CD14-positive monocyte (primary cell): ENCODE results near the gene RCCD1. TPM values are rescaled to one million over a fixed set of nuclear protein-coding genes. Genes with fewer than 3 reads are reported as not detected.

Experiments used
- DNase-seq, 3 donors: peaks; one replicate each; pipeline ENCODE4 v3.0.0-alpha.2; 2011 to 2022
- H2AFZ ChIP-seq: 2 replicates; pipeline ENCODE4 v1.6.0; 2012; ENCODE audit warnings: mild to moderate bottlenecking, low read depth, low read length, inconsistent platforms; ENCODE audit not compliant: insufficient read depth, poor library complexity, severe bottlenecking
- H3K27ac ChIP-seq, 2 donors: 1 replicate in 1 of 2; 2 replicates in 1 of 2; pipeline ENCODE4 v1.5.1; 2012 to 2013; ENCODE audit warnings: low read length in 2 of 2, control low read depth in 1 of 2, inconsistent platforms in 1 of 2, low read depth in 1 of 2, mild to moderate bottlenecking in 1 of 2
- H3K27me3 ChIP-seq, 2 donors: one replicate each; pipeline versions ENCODE4 v1.6.0 to v1.6.1; 2011 to 2013; ENCODE audit warnings: low read length in 2 of 2; ENCODE audit not compliant: control insufficient read depth in 2 of 2, insufficient read depth in 2 of 2
- H3K36me3 ChIP-seq, 2 donors: replicated peaks in 1 of 2; 1 replicate in 1 of 2; 2 replicates in 1 of 2; pipeline versions ENCODE4 v1.5.1 to v1.6.1; 2012 to 2013; ENCODE audit warnings: low read length in 2 of 2, control low read depth in 1 of 2, inconsistent platforms in 1 of 2, mild to moderate bottlenecking in 1 of 2; ENCODE audit not compliant: insufficient read depth in 2 of 2, control insufficient read depth in 1 of 2
- H3K4me1 ChIP-seq, 2 donors: 1 replicate in 1 of 2; 2 replicates in 1 of 2; pipeline versions ENCODE4 v1.5.1 to v1.6.1; 2012 to 2013; ENCODE audit warnings: low read length in 2 of 2, control low read depth in 1 of 2, inconsistent platforms in 1 of 2, mild to moderate bottlenecking in 1 of 2, moderate library complexity in 1 of 2; ENCODE audit not compliant: insufficient read depth in 2 of 2, control insufficient read depth in 1 of 2
- H3K4me2 ChIP-seq: replicated peaks from 2 replicates; pipeline ENCODE3; 2012; ENCODE audit warnings: low read length, moderate library complexity, mild to moderate bottlenecking; ENCODE audit not compliant: poor library complexity, severe bottlenecking; ENCODE audit errors: extremely low read depth
- H3K4me3 ChIP-seq, 3 experiments: fragments of 200-600 bp in 1 of 3; sonication (generic) in 1 of 3; replicated peaks in 1 of 3; 1 replicate in 2 of 3; 2 replicates in 1 of 3; pipeline ENCODE4 v1.5.1; 2011 to 2013; ENCODE audit warnings: low read length in 3 of 3, mild to moderate bottlenecking in 3 of 3, control low read depth in 2 of 3, low read depth in 2 of 3, inconsistent platforms in 1 of 3, moderate library complexity in 1 of 3
- H3K79me2 ChIP-seq: 2 replicates; pipeline ENCODE4 v1.6.0; 2012; ENCODE audit warnings: mild to moderate bottlenecking, control low read depth, inconsistent platforms, low read length, moderate library complexity; ENCODE audit not compliant: insufficient read depth
- H3K9ac ChIP-seq: 2 replicates; pipeline ENCODE4 v1.6.0; 2017; ENCODE audit warnings: low read length, mild to moderate bottlenecking; ENCODE audit not compliant: insufficient read depth, poor library complexity, severe bottlenecking
- H3K9me3 ChIP-seq, 2 donors: replicated peaks in 1 of 2; 1 replicate in 1 of 2; 2 replicates in 1 of 2; pipeline versions ENCODE4 v1.5.1 to v1.6.1; 2012 to 2013; ENCODE audit warnings: low read length in 2 of 2, control low read depth in 1 of 2; ENCODE audit not compliant: control insufficient read depth in 1 of 2, insufficient read depth in 1 of 2
- H4K20me1 ChIP-seq: 2 replicates; pipeline ENCODE4 v1.6.0; 2012; ENCODE audit warnings: mild to moderate bottlenecking, low read length, control low read depth, moderate library complexity; ENCODE audit not compliant: insufficient read depth
- H3K27ac Mint-ChIP-seq, 7 donors: one replicate each; pipeline ENCODE4 v1.8.0; 2020; ENCODE audit warnings: mild to moderate bottlenecking in 7 of 7, mixed read lengths in 7 of 7, moderate library complexity in 6 of 7, inconsistent platforms in 2 of 7
- H3K27me3 Mint-ChIP-seq, 3 donors: one replicate each; pipeline ENCODE4 v1.8.0; 2021 to 2022; ENCODE audit warnings: low read depth in 3 of 3, mild to moderate bottlenecking in 3 of 3, mixed read lengths in 3 of 3, moderate library complexity in 3 of 3, inconsistent platforms in 1 of 3
- H3K36me3 Mint-ChIP-seq, 2 donors: one replicate each; pipeline ENCODE4 v1.8.0; 2020; ENCODE audit warnings: mixed read lengths in 2 of 2, inconsistent platforms in 1 of 2, mild to moderate bottlenecking in 1 of 2
- H3K4me1 Mint-ChIP-seq: one replicate; pipeline ENCODE4 v1.8.0; 2020; ENCODE audit warnings: mild to moderate bottlenecking, mixed read lengths
- H3K4me3 Mint-ChIP-seq, 2 donors: one replicate each; pipeline ENCODE4 v1.8.0; 2020; ENCODE audit warnings: mild to moderate bottlenecking in 2 of 2, mixed read lengths in 2 of 2, moderate library complexity in 1 of 2
- H3K9me3 Mint-ChIP-seq, 7 donors: one replicate each; pipeline ENCODE4 v1.8.0; 2020 to 2022; ENCODE audit warnings: mixed read lengths in 7 of 7, mild to moderate bottlenecking in 6 of 7, moderate library complexity in 6 of 7, inconsistent platforms in 2 of 7
- WGBS: methylation state at CpG from one replicate; pipeline ENCODE4 v1.1.5; 2013; ENCODE audit warnings: missing lambda C conversion rate; ENCODE audit not compliant: insufficient coverage; 5-methylcytosine and 5-hydroxymethylcytosine counted together
- intact Hi-C, 2 donors: fragments of 100-400 bp; cut with micrococcal nuclease; formaldehyde crosslinking; loops; one replicate each; pipeline versions ENCODE4 v1.15.0 to v1.15.1; 2023
- polyA plus RNA-seq, 3 donors: library from polyadenylated mRNA; depleted of rRNA in 1 of 3; unstranded in 2 of 3; stranded (reverse) in 1 of 3; fragments of 300-500 nt in 2 of 3; fragments of >200 nt in 1 of 3; fragmentation: Illumina TruSeq in 2 of 3; gene quantifications; 1 replicate in 2 of 3; 2 replicates in 1 of 3; pipeline ENCODE4 v1.2.3, GENCODE V29; 2012 to 2021
- TF ChIP-seq, protein P1 (sequence below): fragments of 200-600 bp; IDR thresholded peaks from one replicate; pipeline ENCODE4 v1.8.0; 2022; ENCODE audit warnings: antibody characterized with exemption, mild to moderate bottlenecking

Gene RCCD1
- polyA plus RNA-seq, 3 donors = 1.2 to 2.8 (median 1.5) TPM

- peaks cover 8 to 13% of the 10 kb centered on the region in 2 donors for H3K4me1 ChIP-seq
- Mint-ChIP-seq H3K27me3 (no peaks in the 10 kb centered on the region), H3K27ac (peak overlapping the region in 2 of 7 donors; percentile 10 to 57), H3K4me3 (no peak overlapping the region), H3K4me1 (peaks cover 10% of the 10 kb centered on the region), H3K9me3 (peaks cover 0 to 2% (median 0%) of the 10 kb centered on the region in 7 donors), H3K36me3 (peaks cover 82 to 94% of the 10 kb centered on the region in 2 donors)
- peaks cover 73 to 93% of the 10 kb centered on the region in 2 donors for H3K36me3 ChIP-seq
- no peaks in the 10 kb centered on the region for H3K9me3 ChIP-seq
- no peak overlapping the region for H3K27ac ChIP-seq
- H3K9ac ChIP-seq = no peak overlapping the region
- no peak overlapping the region for H2AFZ ChIP-seq
- H3K4me3 ChIP-seq = no peak overlapping the region
- no peak for DNase-seq
- H3K79me2 ChIP-seq = no peaks in the 10 kb centered on the region
- WGBS = 55% methylated on average over 5 of the region's 7 CpGs
- no peaks in the 10 kb centered on the region for H4K20me1 ChIP-seq
- TF ChIP-seq, protein P1, sequence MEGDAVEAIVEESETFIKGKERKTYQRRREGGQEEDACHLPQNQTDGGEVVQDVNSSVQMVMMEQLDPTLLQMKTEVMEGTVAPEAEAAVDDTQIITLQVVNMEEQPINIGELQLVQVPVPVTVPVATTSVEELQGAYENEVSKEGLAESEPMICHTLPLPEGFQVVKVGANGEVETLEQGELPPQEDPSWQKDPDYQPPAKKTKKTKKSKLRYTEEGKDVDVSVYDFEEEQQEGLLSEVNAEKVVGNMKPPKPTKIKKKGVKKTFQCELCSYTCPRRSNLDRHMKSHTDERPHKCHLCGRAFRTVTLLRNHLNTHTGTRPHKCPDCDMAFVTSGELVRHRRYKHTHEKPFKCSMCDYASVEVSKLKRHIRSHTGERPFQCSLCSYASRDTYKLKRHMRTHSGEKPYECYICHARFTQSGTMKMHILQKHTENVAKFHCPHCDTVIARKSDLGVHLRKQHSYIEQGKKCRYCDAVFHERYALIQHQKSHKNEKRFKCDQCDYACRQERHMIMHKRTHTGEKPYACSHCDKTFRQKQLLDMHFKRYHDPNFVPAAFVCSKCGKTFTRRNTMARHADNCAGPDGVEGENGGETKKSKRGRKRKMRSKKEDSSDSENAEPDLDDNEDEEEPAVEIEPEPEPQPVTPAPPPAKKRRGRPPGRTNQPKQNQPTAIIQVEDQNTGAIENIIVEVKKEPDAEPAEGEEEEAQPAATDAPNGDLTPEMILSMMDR = no peak
- no peaks in the 10 kb centered on the region for H3K27me3 ChIP-seq
- no peak overlapping the region for H3K4me2 ChIP-seq
- intact Hi-C loops = no loop called here
These were observed 9.6 kb upstream of the RCCD1 start for GRCh38 chr15:90945091-90945490.

DNA sequence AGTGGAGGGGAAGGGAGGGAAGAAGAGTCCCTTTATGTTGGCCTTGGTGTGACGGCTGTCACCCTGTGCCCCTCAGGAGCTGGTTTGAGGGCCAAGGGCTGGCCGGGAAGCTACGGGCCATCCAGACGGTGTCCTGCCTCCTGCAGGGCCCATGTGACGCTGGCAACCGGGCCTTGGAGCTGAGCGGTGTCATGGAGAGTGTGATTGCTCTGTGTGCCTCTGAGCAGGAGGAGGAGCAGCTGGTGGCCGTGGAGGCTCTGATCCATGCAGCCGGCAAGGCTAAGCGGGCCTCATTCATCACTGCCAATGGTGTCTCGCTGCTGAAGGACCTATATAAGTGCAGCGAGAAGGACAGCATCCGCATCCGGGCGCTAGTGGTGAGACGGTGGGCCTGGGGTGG lies 8.1 kb upstream of the RCCD1 start:
- H3K9me3 Mint-ChIP-seq = peaks cover 0 to 4% (median 0%) of the 10 kb centered on the region in 7 donors
- no peak overlapping the region for H3K4me2 ChIP-seq
- no peak overlapping the region for H2AFZ ChIP-seq
- intact Hi-C loops = no loop called here
- H3K27me3 ChIP-seq = no peaks in the 10 kb centered on the region
- H4K20me1 ChIP-seq = no peaks in the 10 kb centered on the region
- no peak overlapping the region for H3K27ac ChIP-seq
- TF ChIP-seq, protein P1 = no peak
- no peak overlapping the region for H3K27ac Mint-ChIP-seq
- no peak overlapping the region for H3K4me3 Mint-ChIP-seq
- peaks cover 8 to 13% of the 10 kb centered on the region in 2 donors for H3K4me1 ChIP-seq
- over 99% methylated on average over 12 of the region's 16 CpGs for WGBS
- H3K27me3 Mint-ChIP-seq = no peaks in the 10 kb centered on the region
- H3K4me1 Mint-ChIP-seq = peaks cover 10% of the 10 kb centered on the region
- H3K9ac ChIP-seq = no peak overlapping the region
- DNase-seq = no peak
- no peaks in the 10 kb centered on the region for H3K79me2 ChIP-seq
- no peak overlapping the region for H3K4me3 ChIP-seq
- H3K36me3 ChIP-seq = peaks cover 73 to 93% of the 10 kb centered on the region in 2 donors
- H3K9me3 ChIP-seq = no peaks in the 10 kb centered on the region
- H3K36me3 Mint-ChIP-seq = peaks cover 78 to 93% of the 10 kb centered on the region in 2 donors
